Effector CD4-positive, alpha-beta T cell (primary cell): ENCODE data around the gene ZNF175.
A peak's percentile ranks its signal among the peaks of the same experiment; 100 is the strongest.
"Not testable (repeated sequence)": the region's sequence is repeated elsewhere in the genome, so short reads cannot be mapped to it uniquely, and the experiment has no call there.

Source experiments
- DNase-seq: peaks from one replicate; pipeline ENCODE4 v3.0.0-alpha.2; 2020

The ZNF175 gene

GRCh38 chr19:51593138-51593890 is 22.2 kb downstream of the ZNF175 start:
- no peak for DNase-seq

- peak; percentile 94 for DNase-seq
Observed at GRCh38 chr19:51593969-51594773, 23.1 kb downstream of the ZNF175 start.

GRCh38 chr19:51594774-51595109 is 23.7 kb downstream of the ZNF175 start:
- DNase-seq = no peak

DNA sequence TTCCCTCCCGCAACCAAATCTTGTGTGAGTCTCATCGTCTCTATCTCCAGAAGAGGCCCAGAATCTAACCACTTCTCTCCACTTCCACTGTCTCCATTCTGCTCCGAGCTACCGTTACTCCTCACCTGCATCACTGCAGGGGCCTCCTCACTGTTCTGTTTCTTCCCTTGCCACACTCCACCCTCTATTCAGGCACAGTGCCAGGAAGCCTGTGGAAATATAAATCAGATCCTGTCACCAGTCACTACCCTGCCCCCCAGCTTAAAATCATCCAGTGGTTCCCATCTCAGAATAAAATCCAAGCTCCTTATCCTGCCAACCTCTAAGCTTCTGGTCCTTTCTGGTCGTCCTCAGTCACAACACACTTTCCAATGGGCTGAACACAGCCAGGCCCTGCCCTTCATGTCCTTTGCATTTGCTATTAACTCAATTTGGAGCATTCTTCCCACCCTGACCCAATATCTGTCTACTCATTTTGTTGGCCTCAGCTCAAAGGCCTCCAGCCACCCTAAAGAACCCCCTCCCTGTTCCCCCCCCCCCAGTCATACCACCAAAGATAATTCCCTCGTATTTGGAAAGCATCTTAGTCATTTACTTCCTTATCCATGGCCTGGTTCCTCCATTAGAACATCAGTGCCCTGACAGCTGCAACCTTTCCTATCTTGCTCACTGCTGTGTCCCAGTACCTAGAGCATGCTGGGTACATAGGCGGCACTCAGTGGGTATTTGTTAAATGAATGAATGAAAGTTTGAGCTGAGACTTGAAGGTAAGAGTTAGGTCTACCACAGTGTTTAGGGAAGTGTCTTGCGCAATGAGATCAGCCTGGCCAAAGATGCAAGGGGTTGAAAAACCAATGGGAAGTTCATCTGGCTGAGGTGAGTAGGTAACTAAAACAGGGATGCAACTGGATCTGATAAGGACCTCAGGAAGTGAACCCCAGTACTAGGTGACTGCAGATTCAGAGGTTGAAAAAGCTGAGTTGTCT is 24.4 kb downstream of the ZNF175 start:
- no peak for DNase-seq

DNA sequence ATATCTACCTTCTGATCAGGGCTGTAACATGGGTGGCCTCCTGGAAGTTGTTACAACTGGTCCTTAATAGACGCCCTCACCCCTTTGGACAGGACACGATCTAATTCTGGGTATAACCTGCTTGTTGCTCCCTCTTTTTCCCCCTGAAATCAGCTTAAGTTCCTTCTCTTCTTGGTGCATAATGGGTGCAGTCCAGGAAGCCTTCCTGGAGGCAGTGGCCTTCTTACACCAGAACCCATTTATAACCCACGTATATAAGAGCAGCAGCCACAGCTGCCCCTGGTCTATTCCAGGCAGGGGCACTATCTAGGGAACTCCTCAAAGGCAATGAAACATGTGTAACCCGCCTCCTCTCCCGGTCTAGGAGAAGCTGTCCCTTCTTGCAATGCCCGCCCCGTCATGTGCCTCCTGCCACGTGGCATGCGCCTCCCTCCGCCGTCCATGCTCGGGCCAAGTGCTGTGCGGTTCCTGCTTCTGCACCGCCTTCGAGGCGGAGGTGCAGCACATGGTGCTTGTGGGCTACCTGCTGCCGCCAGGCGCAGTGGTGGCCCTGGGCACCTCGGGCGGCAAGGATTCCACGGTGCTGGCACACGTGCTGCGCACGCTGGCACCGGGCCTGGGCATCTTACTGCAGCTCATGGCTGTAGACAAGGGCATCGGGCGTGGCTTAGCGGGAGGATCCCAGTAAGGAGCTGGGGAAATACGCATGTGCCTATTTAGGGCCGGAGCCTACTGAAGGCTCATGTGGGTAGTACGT is 27.3 kb downstream of the ZNF175 start:
- no peak for DNase-seq

DNA sequence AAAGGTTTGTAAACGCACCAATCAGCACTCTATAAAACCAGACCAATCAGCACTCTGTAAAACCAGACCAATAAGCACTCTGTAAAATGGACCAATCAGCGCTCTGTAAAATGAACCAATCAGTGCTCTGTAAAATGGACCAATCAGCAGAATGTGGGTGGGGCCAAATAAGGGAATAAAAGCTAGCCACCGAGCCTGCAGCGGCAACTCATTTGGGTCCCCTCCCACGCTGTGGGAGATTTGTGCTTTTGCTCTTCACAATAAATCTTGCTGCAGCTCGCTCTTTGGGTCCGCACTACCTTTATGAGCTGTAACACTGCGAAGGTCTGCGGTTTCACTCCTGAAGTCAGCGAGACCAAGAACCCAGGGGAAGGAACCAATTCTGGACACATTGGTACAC is 28.0 kb downstream of the ZNF175 start:
- DNase-seq = no peak

DNA sequence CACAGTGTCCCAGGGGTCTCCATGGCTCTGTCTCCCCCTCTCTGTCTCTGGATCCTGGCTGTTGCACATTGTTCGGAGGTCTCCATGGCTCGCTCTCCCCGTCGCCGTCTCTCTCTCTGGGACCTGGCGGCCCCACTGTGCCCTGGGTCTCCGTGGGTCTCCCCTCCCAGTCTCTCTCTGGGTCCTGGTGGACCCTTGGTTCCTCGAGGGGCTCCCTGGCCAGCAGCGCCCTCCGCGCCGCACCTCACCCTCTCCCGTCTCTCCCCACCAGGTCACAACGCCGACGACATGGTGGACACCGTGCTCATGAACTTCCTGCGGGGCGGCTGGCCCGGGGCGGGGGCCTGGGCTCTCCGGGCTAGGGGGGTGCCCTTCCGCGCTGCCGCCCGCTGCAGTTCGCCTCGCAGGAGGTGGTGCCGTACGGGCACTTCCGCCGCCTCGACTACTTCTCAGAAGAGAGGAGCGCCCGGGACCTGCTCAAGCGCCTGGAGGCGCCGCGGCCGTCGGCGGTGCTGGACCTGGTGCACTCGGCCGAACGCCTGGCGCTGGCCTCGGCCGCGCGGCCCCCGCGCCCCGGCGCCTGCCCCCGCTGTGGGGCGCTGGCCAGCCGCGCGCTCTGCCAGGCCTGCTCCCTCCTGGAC is 30.0 kb downstream of the ZNF175 start:
- DNase-seq = no peak

DNA sequence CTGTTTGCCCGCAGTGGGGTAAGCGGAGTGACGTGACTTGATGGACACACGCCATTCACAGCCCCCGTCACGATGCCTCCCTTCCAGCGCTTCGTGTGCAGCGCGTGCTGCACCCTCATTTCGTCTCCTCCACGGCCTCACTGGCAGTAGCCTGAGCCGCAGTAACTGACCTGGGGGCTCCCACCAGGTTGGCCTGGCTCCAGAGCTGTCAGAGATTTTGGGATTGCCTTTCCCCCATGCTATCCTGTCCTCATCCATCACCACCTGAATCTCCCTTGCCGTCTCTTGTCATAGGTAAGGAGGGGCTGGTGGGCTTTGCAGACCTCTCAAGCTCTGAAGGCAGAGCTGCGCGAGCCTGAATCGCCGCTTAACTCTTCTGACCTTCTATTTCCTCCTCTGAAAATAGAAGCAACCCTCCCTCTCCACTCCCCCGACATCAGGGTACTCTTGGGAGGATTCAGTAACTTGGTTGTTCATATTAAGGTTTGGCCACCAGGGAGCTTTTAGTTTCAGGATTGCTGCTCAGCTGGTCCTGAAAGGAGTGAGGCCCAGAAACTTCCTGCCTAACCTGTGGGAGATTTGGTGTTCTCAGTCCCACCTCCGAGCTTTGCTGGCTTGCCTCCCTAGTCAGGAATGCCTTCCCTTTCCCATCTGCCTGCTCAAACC is 31.2 kb downstream of the ZNF175 start:
- no peak for DNase-seq

DNA sequence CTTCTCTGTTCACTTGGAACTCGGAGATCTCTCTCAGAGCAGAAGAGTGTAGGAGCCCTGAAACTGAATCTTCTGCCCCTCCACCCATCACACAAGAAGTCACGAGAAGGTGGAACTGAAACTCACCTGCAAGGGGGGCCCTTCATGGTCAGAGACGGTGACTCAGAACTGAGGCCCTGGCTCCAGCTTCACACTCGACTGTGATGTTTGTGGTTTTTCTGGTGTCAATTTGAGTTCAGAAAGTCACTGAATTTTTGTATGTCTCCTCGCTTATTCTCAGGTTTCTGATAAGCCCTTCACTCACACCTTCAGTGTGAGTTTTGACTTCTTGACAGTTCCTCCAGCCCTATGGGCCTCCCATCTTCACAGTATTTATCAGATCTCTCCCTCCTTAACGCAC is 36.0 kb downstream of the ZNF175 start:
- no peak for DNase-seq

- no peak for DNase-seq
Observed at GRCh38 chr19:51607920-51608562, 37.0 kb downstream of the ZNF175 start.

- no peak for DNase-seq
Observed at GRCh38 chr19:51610576-51610975, 39.5 kb downstream of the ZNF175 start.

- no peak for DNase-seq
Observed at GRCh38 chr19:51614789-51615188, 43.7 kb downstream of the ZNF175 start.

DNA sequence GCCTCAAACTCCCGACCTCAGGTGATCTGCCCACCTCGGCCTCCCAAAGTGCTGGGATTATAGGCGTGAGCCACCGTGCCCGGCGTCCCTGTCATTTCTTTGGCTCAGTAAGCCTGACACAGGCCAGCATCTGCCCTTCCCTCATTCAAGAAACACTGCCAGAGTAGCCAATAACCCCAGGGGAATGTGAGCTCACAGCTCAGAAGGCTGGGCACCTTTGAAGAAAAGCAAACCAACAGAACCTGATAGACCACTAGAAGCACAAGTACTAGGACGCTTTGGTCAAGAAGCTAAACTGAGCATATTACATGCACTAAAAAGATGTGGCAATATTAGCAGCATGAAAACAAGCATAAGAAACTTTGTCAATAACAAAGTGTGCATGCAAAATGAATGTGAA is 44.9 kb downstream of the ZNF175 start:
- no peak for DNase-seq

GRCh38 chr19:51621178-51621577 is 50.1 kb downstream of the ZNF175 start:
- DNase-seq = no peak

GRCh38 chr19:51626675-51627074 is 55.6 kb downstream of the ZNF175 start:
- DNase-seq = no peak

- no peak for DNase-seq
Observed at GRCh38 chr19:51627491-51628138, 56.5 kb downstream of the ZNF175 start.

- DNase-seq = no peak
Observed at GRCh38 chr19:51628153-51628939, 57.3 kb downstream of the ZNF175 start.

- DNase-seq = not testable (repeated sequence)
Observed at GRCh38 chr19:51630315-51630714, 59.2 kb downstream of the ZNF175 start, which contains the start of gene SIGLEC5. SIGLEC5 (minus strand) TSS chr19:51630401; CDS start chr19:51630335, 66 bp downstream.

DNA sequence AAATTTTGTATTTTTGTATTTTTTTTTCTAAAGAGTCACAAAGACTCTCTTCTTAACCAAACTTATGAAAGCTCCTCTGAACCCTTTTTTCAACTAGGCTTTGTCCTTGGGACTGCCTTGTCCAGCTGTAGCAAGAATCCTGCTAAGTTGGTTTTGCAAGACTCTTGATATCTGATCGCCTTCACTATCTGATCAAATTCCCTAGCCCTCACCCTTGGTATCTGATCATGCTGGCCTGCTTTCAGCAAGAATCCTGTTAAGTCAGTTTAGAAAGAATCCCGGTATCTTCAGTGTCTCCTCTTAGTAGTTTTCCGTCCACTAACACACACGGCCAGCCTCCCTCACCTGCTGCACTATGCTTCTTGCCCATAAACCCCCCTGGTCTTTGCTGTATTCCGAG is 61.0 kb downstream of the ZNF175 start:
- DNase-seq = no peak
